ENCODE data around the gene TMEM179B.

The TMEM179B gene

DNA sequence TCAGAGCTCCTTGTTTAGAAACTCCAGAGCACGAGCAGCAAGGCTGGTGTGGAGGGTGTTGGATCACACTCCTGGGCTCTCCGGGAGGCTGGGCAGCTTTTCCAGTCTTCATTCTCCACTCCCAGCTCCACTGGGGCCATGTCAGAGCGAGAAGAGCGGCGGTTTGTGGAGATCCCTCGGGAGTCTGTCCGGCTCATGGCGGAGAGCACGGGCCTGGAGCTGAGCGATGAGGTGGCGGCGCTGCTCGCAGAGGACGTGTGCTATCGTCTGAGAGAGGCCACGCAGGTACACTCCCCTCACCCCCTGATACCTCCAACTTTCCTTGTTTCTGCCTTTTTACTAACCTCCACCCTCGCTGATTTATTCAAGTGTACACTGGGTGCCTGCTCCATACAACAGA lies 11.6 kb upstream of the TMEM179B start:
- no peak for DNase-seq (ENCODE audit: low spot score)
- in situ Hi-C loops (cut with MboI; ENCODE audit: low pct_unique_long_range_greater_than_20kb, low sequenced_read_pairs, unreplicated experiment) = no loop called here
- TF ChIP-seq, protein P1, sequence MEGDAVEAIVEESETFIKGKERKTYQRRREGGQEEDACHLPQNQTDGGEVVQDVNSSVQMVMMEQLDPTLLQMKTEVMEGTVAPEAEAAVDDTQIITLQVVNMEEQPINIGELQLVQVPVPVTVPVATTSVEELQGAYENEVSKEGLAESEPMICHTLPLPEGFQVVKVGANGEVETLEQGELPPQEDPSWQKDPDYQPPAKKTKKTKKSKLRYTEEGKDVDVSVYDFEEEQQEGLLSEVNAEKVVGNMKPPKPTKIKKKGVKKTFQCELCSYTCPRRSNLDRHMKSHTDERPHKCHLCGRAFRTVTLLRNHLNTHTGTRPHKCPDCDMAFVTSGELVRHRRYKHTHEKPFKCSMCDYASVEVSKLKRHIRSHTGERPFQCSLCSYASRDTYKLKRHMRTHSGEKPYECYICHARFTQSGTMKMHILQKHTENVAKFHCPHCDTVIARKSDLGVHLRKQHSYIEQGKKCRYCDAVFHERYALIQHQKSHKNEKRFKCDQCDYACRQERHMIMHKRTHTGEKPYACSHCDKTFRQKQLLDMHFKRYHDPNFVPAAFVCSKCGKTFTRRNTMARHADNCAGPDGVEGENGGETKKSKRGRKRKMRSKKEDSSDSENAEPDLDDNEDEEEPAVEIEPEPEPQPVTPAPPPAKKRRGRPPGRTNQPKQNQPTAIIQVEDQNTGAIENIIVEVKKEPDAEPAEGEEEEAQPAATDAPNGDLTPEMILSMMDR (IDR thresholded peaks at IDR 0.05; ENCODE audit: extremely low read depth, insufficient read depth, missing control alignments) = no peak

DNA sequence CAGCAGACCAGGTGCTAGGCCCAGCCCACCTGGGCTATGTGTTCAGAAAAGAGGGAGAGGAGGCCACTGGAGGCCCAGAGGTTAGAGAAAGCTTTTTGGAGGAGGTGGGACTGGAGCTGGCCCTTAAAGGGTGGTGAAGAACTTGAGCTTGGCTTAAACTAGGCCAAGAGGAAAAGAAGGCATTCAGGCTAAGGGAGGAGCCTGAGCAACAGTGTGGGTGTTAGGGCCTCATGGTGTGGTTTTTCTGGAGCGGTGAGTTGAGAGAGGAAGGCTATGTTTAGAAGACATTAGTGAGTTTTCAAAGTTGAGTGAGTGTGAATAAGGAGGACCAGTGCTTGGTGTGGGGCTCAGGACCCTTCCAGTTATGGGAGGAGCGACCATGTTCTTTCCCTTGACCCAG lies 9.8 kb upstream of the TMEM179B start:
- in situ Hi-C loops (cut with MboI; ENCODE audit: low pct_unique_long_range_greater_than_20kb, low sequenced_read_pairs, unreplicated experiment) = no loop called here
- TF ChIP-seq, protein P1 (IDR thresholded peaks at IDR 0.05; ENCODE audit: extremely low read depth, insufficient read depth, missing control alignments) = no peak
- peak; percentile 52 for DNase-seq (ENCODE audit: low spot score)

DNA sequence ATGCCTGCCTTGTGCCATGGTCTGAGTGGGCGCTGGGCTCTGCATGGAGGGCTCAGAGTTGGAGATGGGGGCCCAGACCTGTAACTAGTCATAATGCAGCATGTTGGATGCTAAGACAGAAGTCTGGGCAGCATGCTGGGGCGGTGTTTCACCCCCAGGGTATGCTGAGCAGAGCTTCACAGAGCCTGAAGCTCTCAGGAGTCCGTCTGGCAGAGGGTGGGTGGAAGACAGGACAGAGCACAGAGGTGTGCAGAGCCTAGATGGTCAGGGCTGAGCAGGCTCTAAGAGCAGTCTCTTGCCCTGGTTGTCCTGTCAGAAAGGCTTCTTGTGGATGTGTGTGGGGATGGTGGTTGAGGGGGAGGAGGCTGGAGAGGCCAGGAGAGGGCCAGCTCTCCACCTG lies 8.8 kb upstream of the TMEM179B start:
- DNase-seq (ENCODE audit: low spot score) = no peak
- TF ChIP-seq, protein P1 (IDR thresholded peaks at IDR 0.05; ENCODE audit: extremely low read depth, insufficient read depth, missing control alignments) = no peak
- in situ Hi-C loops (cut with MboI; ENCODE audit: low pct_unique_long_range_greater_than_20kb, low sequenced_read_pairs, unreplicated experiment) = no loop called here

DNA sequence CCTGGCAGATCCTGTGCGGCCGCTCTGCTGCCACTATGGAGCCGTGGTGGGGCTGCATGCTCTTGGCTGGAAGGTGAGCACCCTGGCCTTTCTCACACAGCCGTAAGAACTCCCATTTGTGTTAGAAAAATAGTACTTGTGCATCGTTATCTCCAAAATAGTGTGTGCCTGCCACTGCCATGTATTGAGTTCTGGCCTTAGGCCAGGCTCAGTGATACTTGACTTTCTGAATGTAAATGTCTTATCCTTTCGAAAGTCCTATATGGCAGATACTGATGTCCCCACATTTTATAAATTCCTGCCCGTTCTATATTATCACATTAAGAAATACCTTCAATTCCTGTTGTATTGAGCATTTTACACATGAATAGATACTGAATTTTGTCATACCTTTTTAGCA lies 4.4 kb upstream of the TMEM179B start:
- no peak for DNase-seq (ENCODE audit: low spot score)
- in situ Hi-C loops (cut with MboI; ENCODE audit: low pct_unique_long_range_greater_than_20kb, low sequenced_read_pairs, unreplicated experiment) = no loop called here
- TF ChIP-seq, protein P1 (IDR thresholded peaks at IDR 0.05; ENCODE audit: extremely low read depth, insufficient read depth, missing control alignments) = no peak

DNA sequence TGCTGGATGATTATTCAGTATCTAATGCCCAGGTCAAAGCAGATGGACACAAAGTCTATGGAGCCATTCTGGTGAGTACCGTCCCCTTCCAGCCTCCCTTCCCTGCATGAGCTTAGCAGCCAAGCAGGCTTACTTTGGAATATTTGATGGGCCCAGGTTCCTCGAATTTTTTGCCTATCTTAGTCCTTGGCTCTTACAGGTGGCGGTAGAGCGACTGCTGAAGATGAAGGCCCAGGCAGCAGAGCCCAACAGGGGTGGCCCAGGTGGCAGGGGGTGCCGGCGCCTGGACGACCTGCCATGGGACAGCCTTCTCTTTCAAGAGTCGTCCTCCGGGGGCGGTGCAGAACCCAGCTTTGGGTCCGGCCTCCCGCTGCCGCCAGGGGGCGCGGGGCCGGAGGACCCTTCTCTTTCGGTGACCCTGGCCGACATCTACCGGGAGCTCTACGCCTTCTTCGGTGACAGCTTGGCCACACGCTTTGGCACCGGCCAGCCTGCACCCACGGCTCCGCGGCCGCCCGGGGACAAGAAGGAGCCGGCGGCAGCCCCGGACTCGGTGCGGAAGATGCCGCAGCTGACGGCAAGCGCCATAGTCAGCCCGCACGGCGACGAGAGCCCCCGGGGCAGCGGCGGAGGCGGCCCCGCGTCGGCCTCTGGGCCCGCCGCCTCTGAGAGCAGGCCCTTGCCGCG lies 741 bp upstream of the TMEM179B start:
- in situ Hi-C loops (cut with MboI; ENCODE audit: low pct_unique_long_range_greater_than_20kb, low sequenced_read_pairs, unreplicated experiment) = no loop called here
- TF ChIP-seq, protein P1 (IDR thresholded peaks at IDR 0.05; ENCODE audit: extremely low read depth, insufficient read depth, missing control alignments) = peak; percentile 99
- peak; percentile 94 for DNase-seq (ENCODE audit: low spot score)

DNA sequence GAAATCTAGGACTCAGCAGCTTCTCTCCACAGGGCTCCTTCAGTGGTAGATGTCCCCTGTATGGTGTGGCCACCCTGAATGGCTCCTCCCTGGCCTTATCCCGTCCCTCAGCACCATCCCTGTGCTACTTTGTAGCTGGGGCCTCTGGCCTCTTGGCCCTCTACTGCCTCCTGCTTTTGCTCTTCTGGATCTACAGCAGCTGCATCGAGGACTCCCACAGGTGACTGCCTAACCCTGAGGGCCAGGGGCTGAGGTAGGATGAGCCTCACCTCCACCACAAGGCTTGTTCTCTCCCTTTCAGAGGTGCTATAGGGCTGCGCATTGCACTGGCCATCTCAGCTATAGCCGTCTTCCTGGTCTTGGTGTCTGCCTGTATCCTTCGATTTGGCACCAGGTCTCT lies 1.8 kb downstream of the TMEM179B start:
- DNase-seq (ENCODE audit: low spot score) = no peak
- TF ChIP-seq, protein P1 (IDR thresholded peaks at IDR 0.05; ENCODE audit: extremely low read depth, insufficient read depth, missing control alignments) = no peak
- in situ Hi-C loops (cut with MboI; ENCODE audit: low pct_unique_long_range_greater_than_20kb, low sequenced_read_pairs, unreplicated experiment) = no loop called here

All from GM13977 (cell line).